H1 (cell line): ENCODE data around the gene GLE1. TPM values are rescaled to one million over a fixed set of nuclear protein-coding genes. Genes with fewer than 3 reads are reported as not detected.

Source experiments
- ATF2 ChIP-seq: IDR thresholded peaks from 2 replicates; pipeline ENCODE4 v1.6.1; 2012; ENCODE audit warnings: low read length, inconsistent platforms
- KDM4A ChIP-seq: IDR thresholded peaks from one replicate; pipeline ENCODE4 v1.7.1; 2012; ENCODE audit warnings: low read depth, mild to moderate bottlenecking, moderate library complexity, low read length, inconsistent platforms; ENCODE audit not compliant: severe bottlenecking
- NRF1 ChIP-seq: IDR thresholded peaks from 2 replicates; pipeline ENCODE4 v1.6.1; 2011; ENCODE audit warnings: mild to moderate bottlenecking, low read depth, low read length, improper control_type of control experiment
- RNF2 ChIP-seq: fragments of 200-900, 300-1000 bp; sonication (generic); IDR thresholded peaks from 2 replicates; pipeline ENCODE4 v1.7.1; 2016; ENCODE audit warnings: borderline replicate concordance, low read depth, mild to moderate bottlenecking, antibody characterized with exemption, low read length; ENCODE audit not compliant: poor library complexity, severe bottlenecking; ENCODE audit errors: missing control alignments
- polyA plus RNA-seq, 7 experiments: library from polyadenylated mRNA; depleted of rRNA in 3 of 7; stranded (reverse) in 5 of 7; unstranded in 2 of 7; fragments of >200 nt in 5 of 7; fragments of 200-250 nt in 2 of 7; gene quantifications; 1 replicate in 5 of 7; 2 replicates in 1 of 7; 4 replicates in 1 of 7; pipeline versions ENCODE4 v1.2.1 to v1.2.3, GENCODE V29; 2011 to 2013; ENCODE audit warnings: missing spikeins in 2 of 7, mixed read lengths in 2 of 7
- total RNA-seq: library from RNA; stranded (reverse); fragmentation: NEBNext Ultra II Directional; extraction: Animal tissue kit (Norgen Biotek cat#: 25700); gene quantifications from 2 replicates; pipeline ENCODE4 v1.2.1, GENCODE V29; 2021

Gene GLE1
- total and polyA plus RNA-seq, 2 of the 8 experiments (the other 6 are each of a cell fraction or from before 2014, with no cell fraction given) = 9.6 to 14.9 TPM

- TF ChIP-seq NRF1 (no peak), RNF2 (no peak), ATF2 (no peak), KDM4A (no peak)
Observed at GRCh38 chr9:128475867-128476266, 28.7 kb upstream of the GLE1 start (continued).
